Muscle of leg (tissue), 11 donors: Measurements from ENCODE around the gene CLSTN2. TPM values are rescaled to one million over a fixed set of nuclear protein-coding genes. Genes with fewer than 3 reads are reported as not detected.

Experiments
- DNase-seq: peaks from one replicate; pipeline ENCODE4 v3.0.0; 2013
- H3K27ac ChIP-seq: one replicate; pipeline ENCODE4 v1.5.1; 2013; ENCODE audit warnings: mild to moderate bottlenecking, low read length, control low read depth
- H3K27me3 ChIP-seq: one replicate; pipeline ENCODE4 v1.6.1; 2013; ENCODE audit warnings: low read length; ENCODE audit not compliant: control insufficient read depth, insufficient read depth
- H3K36me3 ChIP-seq: one replicate; pipeline ENCODE4 v1.6.1; 2013; ENCODE audit warnings: low read length; ENCODE audit not compliant: control insufficient read depth, insufficient read depth
- H3K4me1 ChIP-seq: one replicate; pipeline ENCODE4 v1.6.1; 2013; ENCODE audit warnings: low read length; ENCODE audit not compliant: control insufficient read depth, insufficient read depth
- H3K4me3 ChIP-seq: one replicate; pipeline ENCODE4 v1.5.1; 2013; ENCODE audit warnings: low read length, control low read depth
- H3K9me3 ChIP-seq: replicated peaks from 2 replicates; pipeline ENCODE4 v1.6.1; 2013; ENCODE audit warnings: low read depth, low read length; ENCODE audit not compliant: control insufficient read depth
- WGBS: methylation state at CpG from one replicate; pipeline ENCODE4 v1.1.5; 2013; ENCODE audit warnings: missing lambda C conversion rate; ENCODE audit not compliant: insufficient coverage; 5-methylcytosine and 5-hydroxymethylcytosine counted together
- polyA plus RNA-seq, 8 donors: library from polyadenylated mRNA; unstranded; fragments of 120-200 nt; gene quantifications; one replicate each; pipeline versions ENCODE4 v1.2.1 to v1.2.3, GENCODE V29; 2013; ENCODE audit warnings: inconsistent platforms in 1 of 8, low replicate concordance in 1 of 8; ENCODE audit not compliant: insufficient read length in 8 of 8, insufficient read depth in 1 of 8
- total RNA-seq: library from RNA; stranded (reverse); fragments of 120-200 nt; gene quantifications from one replicate; pipeline ENCODE4 v1.2.4, GENCODE V29; 2013

Gene CLSTN2
- total and polyA plus RNA-seq, 9 donors: 1.9 to 5.2 (median 3.1) TPM

- DNase-seq: no peak
- Histone ChIP-seq H3K27ac (no peak overlapping the region), H3K4me3 (no peak overlapping the region), H3K4me1 (no peaks in the 10 kb centered on the region), H3K9me3 (no peaks in the 10 kb centered on the region), H3K27me3 (peaks cover 3% of the 10 kb centered on the region), H3K36me3 (no peaks in the 10 kb centered on the region)
- 43% methylated on average over 2 of the region's 4 CpGs for WGBS
These were observed 200.5 kb downstream of the CLSTN2 start for GRCh38 chr3:140135461-140135860.

- no peaks in the 10 kb centered on the region for H3K27me3 ChIP-seq
- DNase-seq: no peak
- no peak overlapping the region for H3K27ac ChIP-seq
- no CpG with 5 or more reads among the region's 5 CpGs for WGBS
- no peaks in the 10 kb centered on the region for H3K4me1 ChIP-seq
- H3K9me3 ChIP-seq: no peaks in the 10 kb centered on the region
- no peaks in the 10 kb centered on the region for H3K36me3 ChIP-seq
- H3K4me3 ChIP-seq: no peak overlapping the region
These were observed 208.5 kb downstream of the CLSTN2 start for GRCh38 chr3:140143367-140144069.

- Histone ChIP-seq H3K27ac (no peak overlapping the region), H3K9me3 (no peaks in the 10 kb centered on the region), H3K36me3 (no peaks in the 10 kb centered on the region), H3K27me3 (no peaks in the 10 kb centered on the region), H3K4me3 (no peak overlapping the region), H3K4me1 (no peaks in the 10 kb centered on the region)
- WGBS: 50% methylated on average over 1 of the region's 2 CpGs
- DNase-seq: no peak
These were observed 210.5 kb downstream of the CLSTN2 start for GRCh38 chr3:140145528-140145927.

GRCh38 chr3:140146668-140147067 is 211.7 kb downstream of the CLSTN2 start:
- Histone ChIP-seq H3K4me3 (no peak overlapping the region), H3K4me1 (no peaks in the 10 kb centered on the region), H3K9me3 (no peaks in the 10 kb centered on the region), H3K36me3 (no peaks in the 10 kb centered on the region), H3K27me3 (no peaks in the 10 kb centered on the region), H3K27ac (no peak overlapping the region)
- DNase-seq: no peak

GRCh38 chr3:140147965-140148490 is 213.0 kb downstream of the CLSTN2 start:
- Histone ChIP-seq H3K27me3 (no peaks in the 10 kb centered on the region), H3K9me3 (no peaks in the 10 kb centered on the region), H3K36me3 (no peaks in the 10 kb centered on the region), H3K4me1 (peaks cover under 1% of the 10 kb centered on the region), H3K4me3 (no peak overlapping the region), H3K27ac (no peak overlapping the region)
- DNase-seq: no peak
- 100% methylated on average over 1 of the region's 4 CpGs for WGBS

- H3K9me3 ChIP-seq: no peaks in the 10 kb centered on the region
- H3K27ac ChIP-seq: no peak overlapping the region
- DNase-seq: no peak
- peaks cover 6% of the 10 kb centered on the region for H3K4me1 ChIP-seq
- no peak overlapping the region for H3K4me3 ChIP-seq
- H3K27me3 ChIP-seq: no peaks in the 10 kb centered on the region
- no peaks in the 10 kb centered on the region for H3K36me3 ChIP-seq
- WGBS: 20% methylated on average over 1 of the region's 3 CpGs
These were observed 213.9 kb downstream of the CLSTN2 start for GRCh38 chr3:140148824-140149390.

- Histone ChIP-seq H3K4me3 (no peak overlapping the region), H3K36me3 (no peaks in the 10 kb centered on the region), H3K27me3 (no peaks in the 10 kb centered on the region), H3K27ac (no peak overlapping the region), H3K4me1 (peaks cover 6% of the 10 kb centered on the region), H3K9me3 (no peaks in the 10 kb centered on the region)
- whole genome bisulfite sequencing: 30% methylated on average over 2 of the region's 5 CpGs
- DNase-seq: no peak
These were observed 216.3 kb downstream of the CLSTN2 start for GRCh38 chr3:140151321-140151720.

GRCh38 chr3:140152851-140153639 is 218.1 kb downstream of the CLSTN2 start:
- Histone ChIP-seq H3K27ac (no peak overlapping the region), H3K4me1 (peaks cover 6% of the 10 kb centered on the region), H3K9me3 (no peaks in the 10 kb centered on the region), H3K4me3 (no peak overlapping the region), H3K27me3 (no peaks in the 10 kb centered on the region), H3K36me3 (no peaks in the 10 kb centered on the region)
- DNase-seq: peak; percentile 24
- WGBS: 74% methylated on average over 5 of the region's 7 CpGs

GRCh38 chr3:140153736-140154135 is 218.8 kb downstream of the CLSTN2 start:
- WGBS: 100% methylated on average over 1 of the region's 1 CpG
- peaks cover 6% of the 10 kb centered on the region for H3K4me1 ChIP-seq
- no peak overlapping the region for H3K4me3 ChIP-seq
- no peaks in the 10 kb centered on the region for H3K36me3 ChIP-seq
- H3K27ac ChIP-seq: no peak overlapping the region
- no peaks in the 10 kb centered on the region for H3K27me3 ChIP-seq
- H3K9me3 ChIP-seq: peaks cover 3% of the 10 kb centered on the region
- DNase-seq: no peak

- no peaks in the 10 kb centered on the region for H3K27me3 ChIP-seq
- no peak overlapping the region for H3K4me3 ChIP-seq
- peaks cover 3% of the 10 kb centered on the region for H3K9me3 ChIP-seq
- H3K4me1 ChIP-seq: peaks cover 6% of the 10 kb centered on the region
- H3K36me3 ChIP-seq: no peaks in the 10 kb centered on the region
- peak; percentile 11 for DNase-seq
- no CpG with 5 or more reads among the region's 2 CpGs for WGBS
- H3K27ac ChIP-seq: no peak overlapping the region
These were observed 222.2 kb downstream of the CLSTN2 start for GRCh38 chr3:140157161-140157560.
